ENCODE results near the gene KIRREL1.

Gene KIRREL1

GRCh38 chr1:158140764-158141192 is 147.3 kb downstream of the KIRREL1 start:
- no peak for DNase-seq (ENCODE audit: low read depth in 2 of 3, low spot score in 1 of 3)

- DNase-seq (ENCODE audit: low read depth in 2 of 3, low spot score in 1 of 3), result no peak
Measured at GRCh38 chr1:158145173-158145719, 151.8 kb downstream of the KIRREL1 start.

GRCh38 chr1:158146165-158146564 is 152.7 kb downstream of the KIRREL1 start:
- no peak for DNase-seq (ENCODE audit: low read depth in 2 of 3, low spot score in 1 of 3)

GRCh38 chr1:158146739-158147138 is 153.3 kb downstream of the KIRREL1 start:
- DNase-seq (ENCODE audit: low read depth in 2 of 3, low spot score in 1 of 3), result no peak

- no peak for DNase-seq (ENCODE audit: low read depth in 2 of 3, low spot score in 1 of 3)
Measured at GRCh38 chr1:158147401-158147800, 154.0 kb downstream of the KIRREL1 start.

- no peak for DNase-seq (ENCODE audit: low read depth in 2 of 3, low spot score in 1 of 3)
Measured at GRCh38 chr1:158147869-158148268, 154.4 kb downstream of the KIRREL1 start.

- DNase-seq (ENCODE audit: low read depth in 2 of 3, low spot score in 1 of 3), result no peak
Measured at GRCh38 chr1:158148468-158148867, 155.0 kb downstream of the KIRREL1 start.

- DNase-seq (ENCODE audit: low read depth in 2 of 3, low spot score in 1 of 3), result no peak
Measured at GRCh38 chr1:158149175-158149574, 155.7 kb downstream of the KIRREL1 start.

Measured in stimulated activated CD4-positive, alpha-beta T cell treated with anti-CD3 and anti-CD28 coated beads, Interleukin-12 subunit alpha, Interleukin-12 subunit beta, amount 100 ng/mL, for 48 hours (primary cell).